ENCODE measurements around the gene TTLL11.
A peak's percentile ranks its signal among the peaks of the same experiment; 100 is the strongest.

The TTLL11 gene

DNA sequence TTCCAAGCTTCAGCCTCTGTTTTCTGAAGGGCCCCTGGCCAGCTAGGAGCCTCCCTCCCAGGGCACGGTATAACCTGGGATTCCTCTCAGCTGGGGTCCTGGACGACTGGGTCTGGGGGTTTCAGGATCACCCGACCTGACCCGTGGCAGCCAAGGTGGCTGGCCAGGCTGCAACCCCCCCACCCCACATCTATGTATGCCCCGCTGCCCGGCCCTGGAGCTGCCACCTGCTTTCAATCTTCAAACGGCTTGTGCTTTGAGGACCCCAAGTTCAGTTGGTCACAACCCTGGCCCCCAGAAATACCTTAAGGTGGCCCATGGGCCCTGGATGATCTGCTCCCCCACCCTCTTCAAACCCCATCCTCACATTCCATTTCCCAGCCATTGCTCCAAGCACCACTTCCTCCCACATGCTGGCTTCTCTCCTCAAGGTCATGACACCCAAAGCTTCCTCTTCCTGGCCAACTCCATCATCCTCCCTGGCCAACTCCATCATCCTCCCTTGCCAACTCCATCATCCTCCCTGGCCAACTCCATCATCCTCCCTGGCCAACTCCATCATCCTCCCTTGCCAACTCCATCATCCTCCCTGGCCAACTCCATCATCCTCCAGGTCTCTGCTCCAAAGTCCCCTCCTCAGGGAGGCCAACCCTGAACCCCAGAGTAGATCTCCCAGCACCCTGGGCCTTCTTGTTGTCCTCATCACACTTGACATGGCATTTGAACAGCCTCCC, 17.2 kb upstream of the TTLL11 start:
- DNase-seq (ENCODE audit: low spot score): no peak

- no peak for DNase-seq (ENCODE audit: low spot score)
These were observed 16.1 kb upstream of the TTLL11 start for GRCh38 chr9:122109035-122109813.

DNA sequence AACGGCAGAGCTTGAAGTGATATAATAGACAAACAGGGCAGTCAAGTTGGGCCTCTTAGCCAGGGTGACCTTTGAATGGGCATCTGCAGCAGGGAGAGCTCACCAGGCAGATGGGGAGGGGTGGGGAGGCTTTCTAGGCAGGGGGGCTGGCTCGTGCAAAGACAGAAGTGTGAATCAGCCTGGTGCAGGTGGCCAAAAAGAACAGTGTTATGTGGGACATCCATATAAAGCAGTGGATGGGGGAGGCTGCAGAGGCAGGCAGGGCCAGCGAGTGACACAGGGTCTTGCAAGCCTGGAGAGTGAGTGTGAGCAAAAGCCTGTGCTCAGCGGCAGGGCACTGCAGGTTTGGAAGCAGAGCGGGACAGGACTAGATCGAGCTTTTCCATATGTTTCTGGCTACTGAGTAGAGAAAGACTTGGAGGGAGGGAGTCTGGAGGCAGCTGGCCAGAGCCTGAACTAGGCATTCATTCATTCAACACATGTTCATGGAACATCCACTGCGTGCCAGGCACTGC, 14.2 kb upstream of the TTLL11 start:
- DNase-seq (ENCODE audit: low spot score): no peak

GRCh38 chr9:122106576-122106975, 13.5 kb upstream of the TTLL11 start:
- no peak for DNase-seq (ENCODE audit: low spot score)

DNA sequence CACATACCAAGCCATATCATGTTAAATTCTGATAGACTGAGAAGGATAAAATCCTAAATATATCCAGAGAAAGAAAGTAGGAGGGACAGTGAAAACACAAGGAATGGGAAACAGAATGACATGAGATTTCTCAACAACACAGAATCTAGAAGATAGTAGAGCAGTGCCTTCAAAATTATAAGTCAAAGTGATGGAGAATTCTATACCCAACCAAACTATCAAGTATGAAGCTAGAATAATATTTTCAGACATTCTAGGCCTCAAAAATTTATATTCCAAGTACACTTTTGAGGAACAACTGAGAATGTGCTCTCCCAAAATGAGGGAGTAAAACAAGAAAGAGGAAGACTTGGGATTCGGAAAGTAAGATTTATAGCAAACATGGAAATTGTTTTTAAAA, 10.9 kb upstream of the TTLL11 start:
- no peak for DNase-seq (ENCODE audit: low spot score)

DNA sequence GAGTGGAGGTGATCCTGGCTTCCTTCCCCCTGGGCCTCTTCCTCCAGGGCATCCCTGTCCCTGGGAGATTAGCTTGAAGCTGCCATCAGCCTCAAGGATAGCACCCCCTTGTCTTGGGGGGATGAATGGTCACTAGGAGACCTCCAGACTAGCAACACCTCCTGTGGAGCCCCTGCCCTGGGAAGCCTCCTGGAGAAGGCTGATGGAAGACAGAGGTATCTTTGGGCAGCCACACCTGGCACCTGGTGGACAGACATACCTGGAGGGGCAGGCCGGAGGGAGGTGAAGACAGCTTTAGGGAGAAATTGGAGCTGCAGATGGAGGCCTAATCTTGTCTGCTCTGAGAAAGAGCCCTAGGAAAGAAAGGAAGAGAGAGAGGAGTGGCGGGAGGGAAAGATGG, 9.0 kb upstream of the TTLL11 start:
- DNase-seq (ENCODE audit: low spot score): no peak

GRCh38 chr9:122100756-122101155, 7.6 kb upstream of the TTLL11 start:
- no peak for DNase-seq (ENCODE audit: low spot score)

DNA sequence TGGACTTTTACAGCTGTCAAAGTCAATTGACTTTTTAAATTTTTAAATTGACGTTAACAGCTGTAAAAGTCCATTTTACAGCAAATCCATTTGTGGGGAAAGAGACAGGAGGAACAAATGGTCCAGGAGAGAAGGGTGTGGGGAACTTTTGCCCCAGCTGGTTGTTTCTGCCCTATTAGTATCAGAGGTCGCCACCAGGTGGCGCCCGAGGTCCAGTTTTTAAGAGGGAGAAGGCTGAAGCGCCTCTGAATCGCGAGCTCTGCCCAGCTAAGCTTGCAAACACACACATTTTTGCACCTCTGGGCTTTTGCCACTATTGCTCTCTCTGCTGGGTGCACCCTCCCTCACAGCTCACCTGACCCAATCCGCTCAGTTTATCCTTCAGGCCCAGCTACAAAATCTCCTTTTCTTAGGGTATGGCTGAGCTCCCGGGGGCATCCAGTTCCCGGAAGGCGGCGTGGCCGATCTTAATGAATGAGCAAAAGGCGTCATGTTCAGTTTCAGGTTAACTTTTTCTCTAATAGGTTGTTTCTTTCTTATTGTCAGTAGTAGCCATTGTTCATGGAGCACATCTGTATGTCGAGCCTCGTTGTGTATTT, 6.3 kb upstream of the TTLL11 start:
- DNase-seq (ENCODE audit: low spot score): peak; percentile 89

- DNase-seq (ENCODE audit: low spot score): no peak
These were observed 4.7 kb upstream of the TTLL11 start for GRCh38 chr9:122097679-122098315.

GRCh38 chr9:122096620-122097415, 3.7 kb upstream of the TTLL11 start:
- no peak for DNase-seq (ENCODE audit: low spot score)

- no peak for DNase-seq (ENCODE audit: low spot score)
These were observed 2.1 kb upstream of the TTLL11 start for GRCh38 chr9:122095010-122095767.

DNA sequence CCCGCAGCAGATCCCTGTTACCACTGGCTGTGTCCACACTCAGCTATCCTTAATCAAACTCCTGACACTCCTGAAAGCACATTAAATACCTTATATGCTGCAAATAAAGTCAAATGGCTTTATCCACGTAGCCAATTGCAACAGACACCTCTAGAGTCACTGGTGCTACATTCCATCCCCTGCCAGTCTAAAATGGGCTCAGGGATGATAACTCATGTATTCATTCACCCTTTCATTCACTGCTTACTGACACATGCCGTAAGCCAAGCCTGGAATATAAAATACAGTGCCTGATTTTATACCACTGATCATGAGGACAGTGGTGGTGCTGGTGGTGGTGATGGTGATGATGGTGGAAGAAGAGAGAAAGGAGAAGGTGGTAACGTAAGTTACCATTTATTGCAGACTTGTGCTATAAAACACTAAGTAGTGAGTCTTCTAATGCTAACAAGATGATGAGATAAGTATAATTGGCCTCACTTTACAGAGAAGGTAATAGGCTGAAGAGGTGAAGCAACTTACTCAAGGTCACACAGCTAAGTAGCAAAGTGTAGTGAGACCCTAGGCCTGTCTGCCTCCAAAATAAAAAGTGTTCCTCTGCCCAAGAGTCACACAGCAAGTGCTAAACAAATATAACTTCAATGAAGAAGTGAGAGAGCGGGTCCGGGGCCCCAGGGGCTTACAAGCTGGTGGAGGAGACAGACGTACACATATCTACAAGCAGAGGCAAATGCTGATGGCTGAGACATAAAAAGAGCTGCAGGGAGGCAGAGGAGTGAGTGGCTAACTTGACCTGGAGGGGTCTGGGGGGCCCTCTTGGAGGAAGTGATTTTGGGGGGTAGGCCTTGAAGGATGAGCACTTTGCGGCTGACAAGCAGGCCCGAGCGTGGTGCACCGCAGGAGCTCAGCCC, 1.2 kb downstream of the TTLL11 start:
- no peak for DNase-seq (ENCODE audit: low spot score)

- DNase-seq (ENCODE audit: low spot score): no peak
These were observed 2.1 kb downstream of the TTLL11 start for GRCh38 chr9:122090981-122091380.

GRCh38 chr9:122090287-122090883, 2.7 kb downstream of the TTLL11 start:
- no peak for DNase-seq (ENCODE audit: low spot score)

DNA sequence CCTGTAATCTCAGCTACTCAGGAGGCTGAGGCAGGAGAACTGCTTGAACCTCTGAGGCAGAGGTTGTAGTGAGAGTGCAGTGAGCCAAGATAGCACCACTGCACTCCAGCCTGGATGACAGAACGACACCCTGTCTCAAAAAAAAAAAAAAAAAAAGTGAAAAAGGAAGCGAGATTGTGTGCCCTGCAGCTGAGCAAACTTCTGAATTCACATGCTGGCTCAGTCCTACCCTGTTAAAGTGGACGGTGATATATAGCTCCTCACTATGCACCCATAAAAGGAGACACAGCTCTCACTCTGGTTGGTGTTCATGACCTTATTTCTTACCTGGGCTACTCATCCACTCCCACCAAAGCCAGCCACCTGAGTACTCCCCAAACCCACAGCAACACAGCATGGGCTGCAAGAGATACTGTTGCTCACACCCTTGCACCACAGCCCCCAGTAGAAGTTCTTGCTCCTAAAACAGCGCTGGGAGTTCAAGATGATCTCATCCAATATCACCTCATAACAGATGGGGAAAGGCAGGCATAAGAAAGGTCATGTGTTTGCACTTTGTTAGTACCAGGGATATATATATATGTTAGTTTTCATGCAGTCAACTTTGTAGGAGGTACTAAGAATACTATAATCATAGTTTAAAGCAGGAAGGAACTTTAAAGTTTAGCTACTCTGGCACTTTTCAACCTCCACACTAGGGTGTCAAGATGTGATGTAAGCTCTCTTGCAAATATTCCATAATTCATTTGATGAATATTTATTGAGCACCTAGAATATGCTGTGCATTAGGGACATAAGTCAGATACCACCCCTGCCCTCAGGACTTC, 4.0 kb downstream of the TTLL11 start:
- no peak for DNase-seq (ENCODE audit: low spot score)

GRCh38 chr9:122087406-122088200, 5.5 kb downstream of the TTLL11 start:
- peak; percentile 67 for DNase-seq (ENCODE audit: low spot score)

DNA sequence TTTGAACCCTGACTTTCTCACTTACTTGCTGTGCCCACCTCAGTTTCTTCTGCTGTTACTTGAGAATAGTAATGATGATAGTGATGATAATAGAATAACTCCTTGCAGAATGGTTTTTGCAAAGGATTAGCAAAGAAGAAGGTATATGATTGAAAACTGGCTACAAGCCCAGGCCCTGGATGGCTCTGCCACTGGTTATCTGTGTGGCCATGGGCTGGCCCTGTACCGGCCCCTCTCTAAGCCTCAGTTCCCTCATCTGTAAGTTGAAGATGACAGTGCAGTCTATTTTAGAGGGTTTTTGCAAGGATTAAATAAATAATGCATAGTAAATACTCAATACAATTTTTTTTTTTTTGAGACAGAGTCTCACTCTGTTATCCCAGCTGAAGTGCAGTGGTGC, 6.2 kb downstream of the TTLL11 start:
- DNase-seq (ENCODE audit: low spot score): no peak

DNA sequence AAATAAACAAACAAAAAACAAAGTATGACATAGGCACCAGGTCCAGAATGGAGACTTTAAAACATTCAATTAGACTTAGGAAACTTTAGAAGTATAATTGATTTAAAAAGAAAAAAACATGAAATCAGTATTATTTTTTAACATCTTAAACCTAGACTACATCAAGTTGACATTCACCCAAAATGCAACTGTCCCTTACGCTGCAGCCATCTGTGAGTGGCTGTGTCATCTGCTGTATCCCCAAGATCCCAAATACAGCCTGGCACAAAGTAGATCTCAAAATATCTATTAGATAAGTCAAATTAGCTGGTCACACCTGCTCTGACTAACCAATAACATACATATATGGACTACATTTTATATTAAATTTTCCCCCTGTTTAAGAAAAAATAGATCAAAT, 7.8 kb downstream of the TTLL11 start:
- no peak for DNase-seq (ENCODE audit: low spot score)
